NCI-H2107 (cell line): Measurements from ENCODE around the gene CCDC182.

Experiments used
- DNase-seq: peaks from one replicate; lab custom pipeline; 2025; lab: John Stamatoyannopoulos, UW

The CCDC182 gene

DNA sequence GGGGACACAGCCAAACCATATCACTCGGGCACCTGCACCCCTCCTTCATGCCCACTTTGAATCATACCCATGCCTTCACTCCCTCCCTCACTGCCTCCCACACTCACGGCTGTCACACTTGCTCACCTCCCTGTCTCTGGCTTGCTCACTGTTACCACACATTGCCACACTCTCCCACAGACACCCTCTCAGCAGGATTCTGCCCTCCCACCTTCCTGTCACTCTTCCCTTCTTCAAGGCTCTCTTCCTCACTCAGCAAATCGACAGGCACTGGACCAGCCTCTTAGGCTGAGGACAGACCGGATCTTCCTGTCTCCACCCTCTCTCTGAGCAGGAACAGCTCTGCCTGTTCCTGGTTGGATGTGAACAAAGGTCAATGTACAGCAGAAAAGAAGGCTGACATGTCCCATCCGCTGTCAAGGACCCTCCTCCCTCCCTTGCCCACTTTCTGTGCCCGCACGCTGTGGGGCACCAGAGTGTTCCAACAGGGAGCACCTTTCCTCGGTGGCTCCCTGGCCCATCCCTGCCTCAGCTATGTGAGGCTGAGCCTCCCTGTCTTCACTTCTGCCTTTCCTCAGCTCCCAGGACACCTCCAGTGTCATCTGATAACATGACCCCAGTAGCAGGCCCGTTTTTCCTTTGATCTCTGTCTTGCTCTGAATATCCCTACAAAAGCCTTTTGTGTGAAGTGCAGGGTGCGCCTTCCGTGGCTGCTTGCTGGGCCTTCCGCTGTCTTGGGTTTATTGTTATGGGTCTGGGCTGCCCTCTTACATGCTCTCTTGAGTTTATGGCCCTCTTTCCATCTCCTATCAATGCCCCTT, 47.0 kb downstream of the CCDC182 start:
- DNase-seq = no peak

DNA sequence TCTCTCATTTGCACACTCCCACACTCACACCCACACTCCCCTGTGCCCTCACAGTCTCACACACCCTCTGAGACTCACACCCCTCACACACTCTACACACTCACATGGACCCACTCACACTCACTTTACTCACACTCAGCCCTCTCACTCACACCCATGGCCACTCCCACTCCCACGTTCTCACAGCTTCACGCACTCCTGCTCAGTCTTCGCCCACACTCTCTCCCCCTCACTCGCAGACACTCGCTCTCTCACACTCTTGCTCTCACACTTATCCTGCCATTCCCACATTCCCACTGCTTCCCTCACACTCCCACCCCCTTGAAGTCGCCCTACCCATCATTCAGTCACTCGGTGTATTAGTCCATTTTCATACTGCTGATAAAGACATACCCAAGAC, 47.9 kb downstream of the CCDC182 start:
- DNase-seq = no peak

DNA sequence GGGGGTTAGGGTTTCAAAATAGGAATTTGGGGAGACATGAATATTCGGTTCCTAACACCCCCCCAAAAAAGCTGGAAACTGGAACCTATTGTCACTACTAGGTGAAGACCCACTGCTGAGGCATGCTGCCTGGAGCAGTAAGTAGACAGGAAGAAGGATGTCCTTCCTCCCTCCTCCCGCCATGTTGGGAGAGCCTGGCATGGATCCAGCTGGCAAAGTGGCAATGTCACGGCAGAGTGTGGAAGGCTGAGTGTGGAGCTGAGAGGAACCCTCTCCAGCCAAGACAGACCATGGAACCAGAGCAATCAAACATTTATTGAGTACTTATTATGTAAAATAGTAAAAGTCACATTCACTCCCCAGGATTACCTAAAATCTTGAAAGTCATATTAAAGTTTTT, 49.0 kb downstream of the CCDC182 start:
- DNase-seq = no peak
